OCI-LY7 (cell line): ENCODE data around the gene COL24A1. TPM values are rescaled to one million over a fixed set of nuclear protein-coding genes. Genes with fewer than 3 reads are reported as not detected.

ENCODE experiments used
- BruUV-seq: library from RNA; stranded (reverse); fragments of 400-500 nt; replicated peaks from 2 replicates; lab custom pipeline; 2021; lab: Mats Ljungman, UMichigan
- CTCF ChIA-PET: fragments of 300-600 bp; sonication (Branson Sonifier 250); formaldehyde crosslinking; loops from one replicate; lab custom pipeline; 2022; ENCODE audit warnings: antibody characterized with exemption; ENCODE audit not compliant: unreplicated experiment; lab: Charles Lee
- POLR2A ChIA-PET: fragments of 300-600 bp; sonication (Branson Sonifier 250); formaldehyde crosslinking; loops from one replicate; lab custom pipeline; 2022; ENCODE audit warnings: antibody characterized with exemption; lab: Charles Lee
- DNase-seq: peaks from one replicate; pipeline ENCODE4 v3.0.0-alpha.2; 2015; ENCODE audit warnings: low spot score
- H2AFZ ChIP-seq: fragments of 200-600 bp; sonication (generic), shearing (Covaris generic); 2 replicates; pipeline ENCODE4 v1.6.1; 2014; ENCODE audit warnings: mild to moderate bottlenecking, antibody characterized with exemption, low read length, moderate library complexity
- H3K27ac ChIP-seq: fragments of 200-600 bp; sonication (generic); 2 replicates; pipeline ENCODE4 v1.5.1; 2014; ENCODE audit warnings: mixed run types, low read depth, mild to moderate bottlenecking, moderate library complexity, low read length, inconsistent platforms; ENCODE audit not compliant: poor library complexity, severe bottlenecking
- H3K36me3 ChIP-seq: fragments of 200-600 bp; sonication (generic); 2 replicates; pipeline ENCODE4 v1.6.1; 2014; ENCODE audit warnings: mild to moderate bottlenecking, antibody characterized with exemption, low read length, moderate library complexity, mixed read lengths; ENCODE audit not compliant: insufficient read depth
- H3K4me1 ChIP-seq: fragments of 200-600 bp; sonication (generic); 2 replicates; pipeline ENCODE4 v1.5.1; 2014; ENCODE audit warnings: mild to moderate bottlenecking, low read length; ENCODE audit not compliant: insufficient read depth, poor library complexity, severe bottlenecking
- H3K4me2 ChIP-seq: fragments of 200-600 bp; sonication (generic); 2 replicates; pipeline ENCODE4 v1.6.1; 2014; ENCODE audit warnings: mild to moderate bottlenecking, low read length
- H3K4me3 ChIP-seq: fragments of 200-600 bp; sonication (generic); 2 replicates; pipeline ENCODE4 v1.5.1; 2014; ENCODE audit warnings: mild to moderate bottlenecking, low read depth, low read length; ENCODE audit not compliant: poor library complexity, severe bottlenecking
- H3K79me2 ChIP-seq: fragments of 200-600 bp; sonication (generic); 2 replicates; pipeline ENCODE4 v1.6.1; 2016; ENCODE audit warnings: low read depth, mild to moderate bottlenecking, low read length, moderate library complexity, mixed read lengths; ENCODE audit not compliant: insufficient read depth
- H3K9me2 ChIP-seq: fragments of 200-600 bp; sonication (generic); 2 replicates; pipeline ENCODE4 v1.6.1; 2016; ENCODE audit warnings: mild to moderate bottlenecking, low read length, mixed read lengths; ENCODE audit not compliant: insufficient read depth
- H3K9me3 ChIP-seq: fragments of 200-600 bp; sonication (generic); 2 replicates; pipeline ENCODE4 v1.6.1; 2014; ENCODE audit warnings: mild to moderate bottlenecking, mixed run types, low read length, mixed read lengths
- H4K20me1 ChIP-seq: fragments of 200-600 bp; sonication (generic); 2 replicates; pipeline ENCODE4 v1.6.1; 2014; ENCODE audit warnings: mild to moderate bottlenecking, antibody characterized with exemption, low read length, moderate library complexity, mixed read lengths; ENCODE audit not compliant: insufficient read depth
- EZH2phosphoT487 ChIP-seq: fragments of 200-600 bp; sonication (generic); IDR thresholded peaks from 2 replicates; pipeline ENCODE4 v1.6.1; 2018; ENCODE audit warnings: low read depth, borderline replicate concordance, mild to moderate bottlenecking, mixed run types, antibody characterized with exemption, low read length, moderate library complexity, mixed read lengths
- intact Hi-C: fragments of 100-400 bp; cut with micrococcal nuclease; formaldehyde crosslinking; loops from one replicate; pipeline ENCODE4 v1.10.0; 2022; ENCODE audit not compliant: unreplicated experiment
- total RNA-seq, 2 experiments: library from RNA; depleted of rRNA in 1 of 2; stranded (reverse); fragments of >200 nt in 1 of 2; shearing (Covaris generic) in 1 of 2; gene quantifications; 2 replicates each; pipeline ENCODE4 v1.2.3, GENCODE V29; 2014 to 2022
- TF ChIP-seq, protein P1 (sequence below): fragments of 200-600 bp; sonication (generic); conservative IDR thresholded peaks from 2 replicates; pipeline ENCODE4 v1.5.1; 2014; ENCODE audit warnings: mild to moderate bottlenecking, antibody characterized with exemption, low read length, moderate library complexity, mixed read lengths

Gene COL24A1
- total RNA-seq, 2 experiments from 2014 or later: 0.06 to 0.23 TPM

DNA sequence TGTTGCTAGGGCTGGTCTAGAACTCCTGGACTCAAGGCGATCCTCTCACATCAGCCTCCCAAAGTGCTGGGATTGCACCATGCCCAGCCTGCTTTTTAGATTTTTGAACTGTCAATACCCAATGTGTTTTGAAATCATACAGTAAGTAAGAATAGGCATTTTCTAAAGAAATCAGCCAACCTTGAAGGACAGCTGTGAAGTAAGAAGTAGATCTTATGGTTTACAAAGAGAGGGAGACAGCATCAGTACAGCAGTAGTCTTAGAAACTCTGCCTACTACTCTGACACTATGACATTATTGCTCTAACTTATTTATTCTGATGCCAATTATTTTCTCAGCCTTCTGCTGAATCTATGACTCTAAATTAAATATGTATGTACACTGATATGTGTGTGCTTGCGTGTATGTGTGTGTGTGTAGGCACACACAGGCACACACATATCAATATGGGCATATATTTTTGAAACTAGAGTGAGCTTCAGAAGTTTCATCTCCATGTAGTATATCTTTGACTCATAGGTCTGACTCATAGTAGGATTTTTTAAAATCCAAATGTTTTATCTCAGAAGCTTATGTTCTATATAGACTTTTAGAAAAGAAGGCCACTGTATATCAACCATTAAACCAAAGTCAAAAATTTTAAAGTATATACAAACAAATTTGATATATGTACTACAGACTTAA, 140.4 kb downstream of the COL24A1 start:
- H3K4me2 ChIP-seq: no peak overlapping the region
- no peaks in the 10 kb centered on the region for H3K36me3 ChIP-seq
- H3K4me3 ChIP-seq: no peak overlapping the region
- no peak overlapping the region for H2AFZ ChIP-seq
- CTCF ChIA-PET: no interaction called here
- no peaks in the 10 kb centered on the region for H4K20me1 ChIP-seq
- no peak overlapping the region for H3K27ac ChIP-seq
- no peaks in the 10 kb centered on the region for H3K4me1 ChIP-seq
- H3K79me2 ChIP-seq: no peaks in the 10 kb centered on the region
- no peak for DNase-seq
- no TSS peak for BruUV-seq
- intact Hi-C loops: loop anchor here (10.0 kb wide), 1 partner anchor 111 kb away; no protein-coding TSS in a partner anchor
- no peaks in the 10 kb centered on the region for H3K9me3 ChIP-seq
- POLR2A ChIA-PET: interaction anchor here (1.3 kb wide), 1 partner anchor 17 kb away, joined by 3 read pairs; no protein-coding TSS in a partner anchor
- no peaks in the 10 kb centered on the region for H3K9me2 ChIP-seq
- TF ChIP-seq EZH2phosphoT487: no peak
- TF ChIP-seq, protein P1, sequence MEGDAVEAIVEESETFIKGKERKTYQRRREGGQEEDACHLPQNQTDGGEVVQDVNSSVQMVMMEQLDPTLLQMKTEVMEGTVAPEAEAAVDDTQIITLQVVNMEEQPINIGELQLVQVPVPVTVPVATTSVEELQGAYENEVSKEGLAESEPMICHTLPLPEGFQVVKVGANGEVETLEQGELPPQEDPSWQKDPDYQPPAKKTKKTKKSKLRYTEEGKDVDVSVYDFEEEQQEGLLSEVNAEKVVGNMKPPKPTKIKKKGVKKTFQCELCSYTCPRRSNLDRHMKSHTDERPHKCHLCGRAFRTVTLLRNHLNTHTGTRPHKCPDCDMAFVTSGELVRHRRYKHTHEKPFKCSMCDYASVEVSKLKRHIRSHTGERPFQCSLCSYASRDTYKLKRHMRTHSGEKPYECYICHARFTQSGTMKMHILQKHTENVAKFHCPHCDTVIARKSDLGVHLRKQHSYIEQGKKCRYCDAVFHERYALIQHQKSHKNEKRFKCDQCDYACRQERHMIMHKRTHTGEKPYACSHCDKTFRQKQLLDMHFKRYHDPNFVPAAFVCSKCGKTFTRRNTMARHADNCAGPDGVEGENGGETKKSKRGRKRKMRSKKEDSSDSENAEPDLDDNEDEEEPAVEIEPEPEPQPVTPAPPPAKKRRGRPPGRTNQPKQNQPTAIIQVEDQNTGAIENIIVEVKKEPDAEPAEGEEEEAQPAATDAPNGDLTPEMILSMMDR: no peak

DNA sequence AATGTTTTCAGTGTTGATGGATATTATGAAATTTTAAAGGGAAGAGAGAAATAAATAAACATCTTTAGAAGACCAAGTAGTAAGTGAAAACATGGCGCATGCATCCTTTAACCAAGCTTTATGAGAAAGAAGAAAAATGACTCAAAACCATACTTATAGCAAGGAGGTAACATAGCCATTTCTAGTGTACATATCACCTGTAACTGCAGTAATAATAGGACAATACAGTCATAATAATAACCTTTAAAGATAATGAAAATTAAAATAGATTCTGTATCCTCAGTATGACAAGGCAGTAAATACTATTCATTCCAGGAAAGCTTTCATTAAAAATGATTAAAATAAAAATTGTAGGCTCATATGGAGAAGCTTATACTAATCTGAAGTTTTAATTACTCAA, 141.2 kb downstream of the COL24A1 start:
- intact Hi-C loops: loop anchor here (10.0 kb wide), 1 partner anchor 111 kb away; no protein-coding TSS in a partner anchor

More for the DNA sequence above, 141.2 kb downstream of the COL24A1 start:
- DNase-seq: no peak
- Histone ChIP-seq H3K9me3 (no peaks in the 10 kb centered on the region), H3K4me3 (no peak overlapping the region), H3K79me2 (no peaks in the 10 kb centered on the region), H3K4me2 (no peak overlapping the region), H3K9me2 (no peaks in the 10 kb centered on the region), H3K4me1 (no peaks in the 10 kb centered on the region), H3K27ac (no peak overlapping the region), H3K36me3 (no peaks in the 10 kb centered on the region), H2AFZ (no peak overlapping the region), H4K20me1 (no peaks in the 10 kb centered on the region)
- ChIA-PET CTCF (no interaction called here), POLR2A (interaction anchor here (1.3 kb wide), 1 partner anchor 18 kb away, joined by 3 read pairs; no protein-coding TSS in a partner anchor)
- TF ChIP-seq EZH2phosphoT487: no peak
- TF ChIP-seq, protein P1: no peak
- no TSS peak for BruUV-seq
